Vagina (tissue), 2 donors: ENCODE measurements around the gene DDA1. TPM values are rescaled to one million over a fixed set of nuclear protein-coding genes. Genes with fewer than 3 reads are reported as not detected.

ENCODE experiments used
- DNase-seq, 2 donors: peaks; one replicate each; pipeline ENCODE4 v3.0.0-alpha.2; 2017; ENCODE audit errors: extremely low spot score in 2 of 2
- H3K27ac ChIP-seq: fragments of 200-600 bp; sonication (generic); one replicate; pipeline ENCODE4 v1.5.1; 2019
- H3K27me3 ChIP-seq: fragments of 200-600 bp; sonication (generic); one replicate; pipeline ENCODE4 v1.5.1; 2019
- H3K36me3 ChIP-seq, 2 donors: fragments of 200-600 bp; sonication (generic); one replicate each; pipeline ENCODE4 v1.5.1; 2017 to 2019
- H3K4me1 ChIP-seq: fragments of 200-600 bp; sonication (generic); one replicate; pipeline ENCODE4 v1.5.1; 2019
- H3K4me3 ChIP-seq, 2 donors: fragments of 200-600 bp; sonication (generic); 1 replicate in 1 of 2; 2 replicates in 1 of 2; pipeline ENCODE4 v1.5.1; 2016 to 2019
- H3K9me3 ChIP-seq: fragments of 200-600 bp; sonication (generic); one replicate; pipeline ENCODE4 v1.5.1; 2019
- POLR2A ChIP-seq, 2 donors: fragments of 450-650 bp; IDR thresholded peaks; one replicate each; pipeline ENCODE4 v1.6.1; 2017; ENCODE audit warnings: antibody characterized with exemption in 2 of 2, mild to moderate bottlenecking in 2 of 2, moderate library complexity in 2 of 2
- POLR2AphosphoS5 ChIP-seq, 2 donors: sonication (generic); formaldehyde crosslinking; IDR thresholded peaks; one replicate each; pipeline ENCODE4 v1.9.0; 2017; ENCODE audit warnings: antibody characterized with exemption in 2 of 2, mild to moderate bottlenecking in 2 of 2, low read depth in 1 of 2; ENCODE audit not compliant: insufficient read depth in 1 of 2
- intact Hi-C: fragments of 100-400 bp; cut with DNase I; formaldehyde crosslinking; loops from one replicate; pipeline ENCODE4 v1.15.1; 2023
- total RNA-seq: library from RNA; depleted of rRNA; stranded (reverse); fragments of >200 nt; gene quantifications from one replicate; pipeline ENCODE4 v1.2.3, GENCODE V29; 2016
- TF ChIP-seq, protein P1 (sequence below), 3 experiments: fragments of 450-650 bp in 2 of 3; fragments of 200-600 bp in 1 of 3; sonication (generic) in 1 of 3; IDR thresholded peaks; one replicate each; pipeline ENCODE4 v1.5.1; 2017 to 2019; ENCODE audit warnings: antibody characterized with exemption in 3 of 3, mild to moderate bottlenecking in 2 of 3, moderate library complexity in 2 of 3

Gene DDA1
- total RNA-seq, 1 donor from 2014 or later: 12.0 TPM

DNA sequence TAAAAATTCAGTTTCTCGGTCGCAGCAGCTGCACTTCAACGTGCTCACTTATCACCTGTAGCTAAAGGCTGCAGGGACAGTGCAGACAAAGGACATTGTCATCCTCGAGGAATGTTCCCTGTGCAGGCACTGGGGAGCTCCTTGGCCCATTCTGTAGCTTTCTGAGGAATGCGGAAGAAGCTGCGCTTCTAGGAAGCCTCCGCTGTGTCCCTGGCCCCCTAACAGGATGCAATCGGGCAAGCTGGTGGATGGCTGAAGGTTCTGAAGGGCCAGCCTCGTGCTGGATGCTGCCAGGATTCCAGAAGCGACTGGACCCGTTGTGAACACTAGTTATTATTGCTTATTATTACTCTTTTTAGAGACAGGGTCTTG is 17.2 kb downstream of the DDA1 start:
- peaks cover 30% of the 10 kb centered on the region for H3K4me1 ChIP-seq
- no peaks in the 10 kb centered on the region for H3K36me3 ChIP-seq
- H3K4me3 ChIP-seq: no peak overlapping the region
- DNase-seq: no peak
- peaks cover 7% of the 10 kb centered on the region for H3K27me3 ChIP-seq
- H3K9me3 ChIP-seq: no peaks in the 10 kb centered on the region
- intact Hi-C loops: no loop called here
- no peak overlapping the region for H3K27ac ChIP-seq
- no peak for TF ChIP-seq POLR2AphosphoS5 (IDR thresholded peaks at IDR 0.05; ENCODE audit: insufficient read depth in 1 of 2, low read depth in 1 of 2)
- TF ChIP-seq, protein P1, sequence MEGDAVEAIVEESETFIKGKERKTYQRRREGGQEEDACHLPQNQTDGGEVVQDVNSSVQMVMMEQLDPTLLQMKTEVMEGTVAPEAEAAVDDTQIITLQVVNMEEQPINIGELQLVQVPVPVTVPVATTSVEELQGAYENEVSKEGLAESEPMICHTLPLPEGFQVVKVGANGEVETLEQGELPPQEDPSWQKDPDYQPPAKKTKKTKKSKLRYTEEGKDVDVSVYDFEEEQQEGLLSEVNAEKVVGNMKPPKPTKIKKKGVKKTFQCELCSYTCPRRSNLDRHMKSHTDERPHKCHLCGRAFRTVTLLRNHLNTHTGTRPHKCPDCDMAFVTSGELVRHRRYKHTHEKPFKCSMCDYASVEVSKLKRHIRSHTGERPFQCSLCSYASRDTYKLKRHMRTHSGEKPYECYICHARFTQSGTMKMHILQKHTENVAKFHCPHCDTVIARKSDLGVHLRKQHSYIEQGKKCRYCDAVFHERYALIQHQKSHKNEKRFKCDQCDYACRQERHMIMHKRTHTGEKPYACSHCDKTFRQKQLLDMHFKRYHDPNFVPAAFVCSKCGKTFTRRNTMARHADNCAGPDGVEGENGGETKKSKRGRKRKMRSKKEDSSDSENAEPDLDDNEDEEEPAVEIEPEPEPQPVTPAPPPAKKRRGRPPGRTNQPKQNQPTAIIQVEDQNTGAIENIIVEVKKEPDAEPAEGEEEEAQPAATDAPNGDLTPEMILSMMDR (IDR thresholded peaks at IDR 0.05): no peak

DNA sequence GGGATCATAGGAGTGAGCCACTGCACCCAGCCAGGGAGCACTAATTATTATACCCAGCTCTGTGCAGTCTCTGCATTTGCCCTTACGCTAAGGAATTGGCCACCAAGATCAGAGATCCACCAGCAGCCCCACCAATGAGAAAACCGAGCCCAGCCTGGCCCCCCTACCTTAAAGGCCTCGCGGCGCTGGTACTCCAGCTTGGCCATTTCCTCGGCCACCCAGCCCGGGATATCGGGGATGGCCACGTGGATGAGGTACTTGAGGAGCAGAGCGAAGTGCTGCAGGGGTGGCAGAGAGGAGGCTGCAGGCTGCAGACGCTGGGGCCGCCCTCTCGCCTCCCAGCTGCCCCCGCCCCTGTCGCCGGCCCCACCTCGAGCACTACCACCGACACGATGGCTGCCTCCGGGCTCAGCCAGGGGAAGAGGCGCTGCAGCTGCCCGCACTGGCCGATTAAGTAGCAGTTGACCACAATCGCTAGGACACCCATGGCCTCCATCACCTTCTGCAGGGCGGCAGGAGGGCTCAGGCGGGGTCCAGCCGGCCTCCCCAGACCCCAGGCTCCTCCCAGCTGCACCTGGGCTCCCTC is 17.8 kb downstream of the DDA1 start:
- H3K4me1 ChIP-seq: peaks cover 30% of the 10 kb centered on the region
- DNase-seq: no peak
- H3K4me3 ChIP-seq: no peak overlapping the region

DNA sequence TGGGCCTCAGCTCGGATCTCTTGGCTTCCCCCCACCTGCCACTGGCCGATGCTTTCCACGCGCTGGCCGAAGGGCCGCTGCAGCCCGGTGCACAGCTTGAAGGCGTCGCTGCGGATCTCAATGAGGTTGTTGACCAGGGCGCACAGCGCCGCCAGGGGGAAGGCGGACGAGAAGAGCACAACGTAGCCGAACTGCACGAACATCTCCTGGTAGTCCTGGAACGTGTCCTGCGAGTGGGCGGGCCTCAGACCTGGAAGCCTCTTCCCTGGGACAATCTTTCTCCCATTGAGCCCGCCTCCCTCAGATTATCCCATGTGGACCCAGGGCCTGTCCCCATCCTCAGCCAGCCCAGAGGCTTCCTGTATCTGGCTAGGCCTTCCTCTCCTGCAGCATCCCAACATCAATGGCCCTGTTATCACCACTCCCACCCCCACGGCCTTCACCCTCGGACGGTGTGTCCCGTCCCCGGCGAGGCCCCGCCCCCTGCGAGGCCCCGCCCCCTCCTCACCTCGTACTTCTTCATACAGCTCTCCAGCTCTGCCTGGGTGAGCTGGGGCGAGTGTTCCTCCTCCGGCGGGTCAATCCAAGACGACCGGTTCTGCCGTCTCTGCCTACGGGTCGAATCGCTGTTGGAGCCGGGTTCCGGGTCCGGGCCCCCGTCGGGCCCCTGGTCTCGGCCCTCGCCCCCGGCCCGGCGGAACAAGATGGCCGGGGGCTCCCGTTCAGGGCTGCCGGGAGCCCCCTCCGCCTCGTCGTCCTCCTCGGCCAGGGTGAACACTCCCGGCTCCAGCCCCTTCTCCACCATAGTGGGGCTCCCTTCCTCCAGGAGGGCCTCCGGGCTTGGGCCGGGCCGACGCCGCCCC is 18.5 kb downstream of the DDA1 start:
- peaks cover 28% of the 10 kb centered on the region for H3K4me1 ChIP-seq
- H3K4me3 ChIP-seq: peak overlapping the region; percentile 37 to 45
- peaks cover 7% of the 10 kb centered on the region for H3K27me3 ChIP-seq
- H3K9me3 ChIP-seq: no peaks in the 10 kb centered on the region
- no peaks in the 10 kb centered on the region for H3K36me3 ChIP-seq
- intact Hi-C loops: no loop called here
- peak overlapping the region; percentile 60 for H3K27ac ChIP-seq
- TF ChIP-seq, protein P1 (IDR thresholded peaks at IDR 0.05): peak in 1 of 3 experiments; percentile 14
- no peak for TF ChIP-seq POLR2A (IDR thresholded peaks at IDR 0.05)
- TF ChIP-seq POLR2AphosphoS5 (IDR thresholded peaks at IDR 0.05; ENCODE audit: insufficient read depth in 1 of 2, low read depth in 1 of 2): no peak
- DNase-seq: no peak

More for the DNA sequence above, 17.8 kb downstream of the DDA1 start:
- TF ChIP-seq, protein P1 (IDR thresholded peaks at IDR 0.05): no peak
- intact Hi-C loops: no loop called here
- H3K36me3 ChIP-seq: no peaks in the 10 kb centered on the region
- H3K27ac ChIP-seq: no peak overlapping the region
- no peaks in the 10 kb centered on the region for H3K9me3 ChIP-seq
- peaks cover 7% of the 10 kb centered on the region for H3K27me3 ChIP-seq

DNA sequence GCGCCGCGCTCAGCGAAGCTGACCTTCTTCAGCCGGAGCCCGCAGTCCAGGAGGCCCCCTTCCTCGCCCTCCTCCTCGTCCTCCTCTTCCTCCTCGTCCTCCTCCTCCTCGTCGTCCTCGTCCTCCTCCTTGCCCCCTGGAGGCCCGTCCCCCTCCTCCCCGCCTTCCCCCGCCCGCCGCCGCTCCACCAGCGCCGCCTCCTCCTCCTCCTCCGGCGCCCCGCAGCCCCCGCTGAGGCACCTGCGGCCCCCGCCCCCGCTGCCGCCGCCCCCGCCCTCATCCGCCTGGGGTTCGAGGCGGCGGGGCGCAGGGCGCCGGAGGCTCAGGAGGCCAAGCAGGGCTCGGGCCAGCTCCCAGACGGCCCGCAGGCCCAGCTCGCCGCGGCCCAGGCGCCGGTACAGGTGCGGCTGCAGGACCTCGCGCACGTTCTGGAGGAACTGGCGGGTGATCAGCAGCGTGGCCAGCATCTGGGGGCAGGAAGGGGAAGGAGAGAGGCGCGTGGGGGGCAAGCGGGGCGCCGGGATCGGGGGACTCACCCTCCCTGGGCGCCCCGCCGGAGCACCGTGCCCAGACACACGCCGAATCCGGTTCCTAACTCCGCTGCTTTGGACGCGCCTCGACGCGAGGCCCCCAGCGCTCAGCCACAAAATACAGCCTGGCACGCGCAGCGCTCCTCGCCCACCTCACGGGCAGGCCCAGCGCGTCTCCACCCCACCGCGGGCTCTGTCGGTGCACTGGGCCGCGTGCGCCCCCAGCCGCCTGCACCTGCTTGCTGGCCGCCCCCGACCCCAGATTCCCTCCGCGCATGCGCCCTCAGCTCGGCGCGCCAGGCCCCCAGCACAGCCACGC is 19.4 kb downstream of the DDA1 start:
- no peaks in the 10 kb centered on the region for H3K9me3 ChIP-seq
- H3K36me3 ChIP-seq: no peaks in the 10 kb centered on the region
- DNase-seq: no peak
- H3K27ac ChIP-seq: peak overlapping the region; percentile 60
- H3K27me3 ChIP-seq: peaks cover 7% of the 10 kb centered on the region
- no peak for TF ChIP-seq POLR2AphosphoS5 (IDR thresholded peaks at IDR 0.05; ENCODE audit: insufficient read depth in 1 of 2, low read depth in 1 of 2)
- TF ChIP-seq, protein P1 (IDR thresholded peaks at IDR 0.05): no peak
- TF ChIP-seq POLR2A (IDR thresholded peaks at IDR 0.05): no peak
- peak overlapping the region; percentile 37 to 45 for H3K4me3 ChIP-seq
- intact Hi-C loops: no loop called here
- peaks cover 29% of the 10 kb centered on the region for H3K4me1 ChIP-seq
